Activated naive CD4-positive, alpha-beta T cell treated with Interleukin-2 at 50 U/mL for 16 hours (primary cell): ENCODE measurements around the gene PPP1R15B.
A peak's percentile ranks its signal among the peaks of the same experiment; 100 is the strongest.

Experiments used
- DNase-seq: peaks from one replicate; pipeline ENCODE4 v3.0.0-alpha.2; 2020

PPP1R15B gene

GRCh38 chr1:204398197-204399125, 13.2 kb downstream of the PPP1R15B start:
- peak; percentile 48 for DNase-seq

GRCh38 chr1:204396015-204396583, 15.5 kb downstream of the PPP1R15B start:
- no peak for DNase-seq

- DNase-seq, result no peak
Observed at GRCh38 chr1:204391629-204392028, 20.0 kb downstream of the PPP1R15B start.

- no peak for DNase-seq
Observed at GRCh38 chr1:204390751-204391466, 20.7 kb downstream of the PPP1R15B start.

- DNase-seq, result no peak
Observed at GRCh38 chr1:204385727-204386126, 25.9 kb downstream of the PPP1R15B start.

GRCh38 chr1:204384636-204385352, 26.8 kb downstream of the PPP1R15B start:
- no peak for DNase-seq

GRCh38 chr1:204383163-204383904, 28.3 kb downstream of the PPP1R15B start:
- DNase-seq, result no peak

GRCh38 chr1:204382714-204383083, 28.9 kb downstream of the PPP1R15B start:
- DNase-seq, result no peak

- DNase-seq, result no peak
Observed at GRCh38 chr1:204380293-204380831, 31.3 kb downstream of the PPP1R15B start.

- DNase-seq, result peak; percentile 58
Observed at GRCh38 chr1:204377800-204378668, 33.6 kb downstream of the PPP1R15B start.

GRCh38 chr1:204376919-204377799, 34.5 kb downstream of the PPP1R15B start:
- DNase-seq, result no peak

GRCh38 chr1:204376465-204376864, 35.2 kb downstream of the PPP1R15B start:
- no peak for DNase-seq

- no peak for DNase-seq
Observed at GRCh38 chr1:204373911-204374310, 37.7 kb downstream of the PPP1R15B start.

GRCh38 chr1:204370176-204370575, 41.4 kb downstream of the PPP1R15B start:
- no peak for DNase-seq

GRCh38 chr1:204368996-204369726, 42.5 kb downstream of the PPP1R15B start:
- DNase-seq, result no peak

GRCh38 chr1:204367956-204368355, 43.7 kb downstream of the PPP1R15B start:
- DNase-seq, result no peak

- DNase-seq, result no peak
Observed at GRCh38 chr1:204367193-204367858, 44.3 kb downstream of the PPP1R15B start.

GRCh38 chr1:204366759-204367158, 44.9 kb downstream of the PPP1R15B start:
- no peak for DNase-seq
